Erythroblast (primary cell): ENCODE results near the gene TUBD1.
"Not testable (repeated sequence)": the region's sequence is repeated elsewhere in the genome, so short reads cannot be mapped to it uniquely, and the experiment has no call there.

Experiments used
- DNase-seq, 2 experiments: peaks; one replicate each; lab custom pipeline; 2025; lab: John Stamatoyannopoulos, UW
- GATA1 ChIP-seq: IDR thresholded peaks from 2 replicates; pipeline ENCODE4 v1.6.1; 2011; ENCODE audit warnings: low read depth, mild to moderate bottlenecking, control low read depth, low read length, moderate library complexity
- POLR2A ChIP-seq: IDR thresholded peaks from 2 replicates; pipeline ENCODE4 v1.6.1; 2011; ENCODE audit warnings: mild to moderate bottlenecking, low read length

TUBD1 gene

GRCh38 chr17:59892251-59892923 lies 356 bp downstream of the TUBD1 start:
- TF ChIP-seq GATA1, result no peak
- no peak for TF ChIP-seq POLR2A
- no peak for DNase-seq

- no peak for TF ChIP-seq POLR2A
- TF ChIP-seq GATA1, result no peak
- DNase-seq, result peak in 1 of 2 experiments; percentile 29
Observed at GRCh38 chr17:59890720-59891119, 2.0 kb downstream of the TUBD1 start.

GRCh38 chr17:59888145-59888750 lies 4.5 kb downstream of the TUBD1 start:
- no peak for DNase-seq
- TF ChIP-seq POLR2A, result no peak

- DNase-seq, result no peak
- no peak for TF ChIP-seq POLR2A
- TF ChIP-seq GATA1, result no peak
Observed at GRCh38 chr17:59884861-59885260, 7.9 kb downstream of the TUBD1 start.

- TF ChIP-seq POLR2A (no peak), GATA1 (no peak)
- no peak for DNase-seq
Observed at GRCh38 chr17:59878624-59879023, 14.1 kb downstream of the TUBD1 start.

GRCh38 chr17:59877965-59878364 lies 14.8 kb downstream of the TUBD1 start:
- TF ChIP-seq GATA1 (no peak), POLR2A (no peak)
- no peak for DNase-seq

- no peak for DNase-seq
- TF ChIP-seq POLR2A (no peak), GATA1 (no peak)
Observed at GRCh38 chr17:59876107-59876506, 16.6 kb downstream of the TUBD1 start.

GRCh38 chr17:59874376-59874775 lies 18.4 kb downstream of the TUBD1 start:
- TF ChIP-seq GATA1 (no peak), POLR2A (no peak)
- no peak for DNase-seq

GRCh38 chr17:59873414-59873813 lies 19.3 kb downstream of the TUBD1 start:
- not testable (repeated sequence) for DNase-seq

GRCh38 chr17:59872351-59872750 lies 20.4 kb downstream of the TUBD1 start:
- TF ChIP-seq GATA1 (no peak), POLR2A (no peak)
- DNase-seq, result no peak

GRCh38 chr17:59870482-59870881 lies 22.3 kb downstream of the TUBD1 start:
- no peak for DNase-seq
- no peak for TF ChIP-seq POLR2A
- no peak for TF ChIP-seq GATA1

GRCh38 chr17:59869941-59870218 lies 22.9 kb downstream of the TUBD1 start:
- no peak for DNase-seq
- TF ChIP-seq GATA1 (no peak), POLR2A (no peak)

- TF ChIP-seq POLR2A, result no peak
- no peak for TF ChIP-seq GATA1
- DNase-seq, result no peak
Observed at GRCh38 chr17:59863616-59864015, 29.1 kb downstream of the TUBD1 start.

- TF ChIP-seq POLR2A (no peak), GATA1 (no peak)
- DNase-seq, result peak; percentile 64 to 70
Observed at GRCh38 chr17:59859444-59860025, 33.2 kb downstream of the TUBD1 start.

- no peak for DNase-seq
- TF ChIP-seq GATA1 (no peak), POLR2A (no peak)
Observed at GRCh38 chr17:59858932-59859331, 33.8 kb downstream of the TUBD1 start.
